D721Med (cell line): ENCODE data around the gene UBASH3A.

Experiments used
- DNase-seq: peaks from one replicate; pipeline ENCODE4 v3.0.0; 2011; ENCODE audit warnings: low spot score; ENCODE audit not compliant: insufficient read length
- FAIRE-seq: peaks from 2 replicates; lab custom pipeline; 2011; peaks lifted over from hg19 to GRCh38; lab: Jason Lieb, UNC
- TF ChIP-seq, protein P1 (sequence below): IDR thresholded peaks from 2 replicates; pipeline ENCODE4 v1.5.1; 2012; ENCODE audit warnings: mild to moderate bottlenecking, control low read depth; ENCODE audit not compliant: insufficient read depth; ENCODE audit errors: missing control alignments

UBASH3A gene

DNA sequence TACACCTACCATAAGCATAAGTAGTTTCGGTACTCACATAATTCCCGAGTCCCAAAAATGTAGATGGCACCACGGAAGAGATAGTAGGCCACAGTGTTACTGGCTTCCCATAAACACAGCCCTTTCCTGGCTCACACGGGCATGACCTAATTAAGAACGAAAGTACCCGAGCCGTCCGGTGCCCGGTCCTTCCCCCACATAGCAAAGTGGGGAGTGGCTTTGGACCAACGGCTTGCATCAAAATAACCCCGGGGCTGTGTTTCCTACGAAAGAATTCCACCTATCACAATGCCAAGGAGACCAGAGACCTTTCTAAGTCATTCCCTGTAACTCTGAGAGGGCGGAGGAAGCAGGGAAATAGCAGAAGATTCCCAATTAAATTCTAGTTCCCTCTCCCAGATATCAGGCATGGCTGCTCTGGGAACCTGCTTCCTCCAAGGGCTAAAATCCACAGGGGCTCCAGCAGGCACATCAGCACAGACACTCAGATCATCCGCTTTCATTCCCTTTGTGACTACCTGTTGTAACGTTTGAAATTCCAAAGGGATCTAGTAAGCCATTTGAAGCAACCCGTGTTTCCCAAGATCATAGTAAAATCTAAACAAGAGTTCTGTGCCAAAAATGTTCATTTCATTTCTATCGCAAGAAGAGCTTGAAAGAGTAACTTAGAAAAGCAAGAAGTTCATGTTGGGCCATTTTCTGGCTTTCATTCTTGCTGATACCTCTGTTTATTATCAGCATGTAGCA is 7.6 kb upstream of the UBASH3A start, which contains the start of gene TMPRSS3:
TSS of gene TMPRSS3 (minus strand) at position 148 of the 747 bp plus-strand sequence. CDS start 635 bp downstream, outside the sequence.
- TF ChIP-seq, protein P1, sequence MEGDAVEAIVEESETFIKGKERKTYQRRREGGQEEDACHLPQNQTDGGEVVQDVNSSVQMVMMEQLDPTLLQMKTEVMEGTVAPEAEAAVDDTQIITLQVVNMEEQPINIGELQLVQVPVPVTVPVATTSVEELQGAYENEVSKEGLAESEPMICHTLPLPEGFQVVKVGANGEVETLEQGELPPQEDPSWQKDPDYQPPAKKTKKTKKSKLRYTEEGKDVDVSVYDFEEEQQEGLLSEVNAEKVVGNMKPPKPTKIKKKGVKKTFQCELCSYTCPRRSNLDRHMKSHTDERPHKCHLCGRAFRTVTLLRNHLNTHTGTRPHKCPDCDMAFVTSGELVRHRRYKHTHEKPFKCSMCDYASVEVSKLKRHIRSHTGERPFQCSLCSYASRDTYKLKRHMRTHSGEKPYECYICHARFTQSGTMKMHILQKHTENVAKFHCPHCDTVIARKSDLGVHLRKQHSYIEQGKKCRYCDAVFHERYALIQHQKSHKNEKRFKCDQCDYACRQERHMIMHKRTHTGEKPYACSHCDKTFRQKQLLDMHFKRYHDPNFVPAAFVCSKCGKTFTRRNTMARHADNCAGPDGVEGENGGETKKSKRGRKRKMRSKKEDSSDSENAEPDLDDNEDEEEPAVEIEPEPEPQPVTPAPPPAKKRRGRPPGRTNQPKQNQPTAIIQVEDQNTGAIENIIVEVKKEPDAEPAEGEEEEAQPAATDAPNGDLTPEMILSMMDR, result no peak
- DNase-seq (no peak), FAIRE-seq (no peak)

DNA sequence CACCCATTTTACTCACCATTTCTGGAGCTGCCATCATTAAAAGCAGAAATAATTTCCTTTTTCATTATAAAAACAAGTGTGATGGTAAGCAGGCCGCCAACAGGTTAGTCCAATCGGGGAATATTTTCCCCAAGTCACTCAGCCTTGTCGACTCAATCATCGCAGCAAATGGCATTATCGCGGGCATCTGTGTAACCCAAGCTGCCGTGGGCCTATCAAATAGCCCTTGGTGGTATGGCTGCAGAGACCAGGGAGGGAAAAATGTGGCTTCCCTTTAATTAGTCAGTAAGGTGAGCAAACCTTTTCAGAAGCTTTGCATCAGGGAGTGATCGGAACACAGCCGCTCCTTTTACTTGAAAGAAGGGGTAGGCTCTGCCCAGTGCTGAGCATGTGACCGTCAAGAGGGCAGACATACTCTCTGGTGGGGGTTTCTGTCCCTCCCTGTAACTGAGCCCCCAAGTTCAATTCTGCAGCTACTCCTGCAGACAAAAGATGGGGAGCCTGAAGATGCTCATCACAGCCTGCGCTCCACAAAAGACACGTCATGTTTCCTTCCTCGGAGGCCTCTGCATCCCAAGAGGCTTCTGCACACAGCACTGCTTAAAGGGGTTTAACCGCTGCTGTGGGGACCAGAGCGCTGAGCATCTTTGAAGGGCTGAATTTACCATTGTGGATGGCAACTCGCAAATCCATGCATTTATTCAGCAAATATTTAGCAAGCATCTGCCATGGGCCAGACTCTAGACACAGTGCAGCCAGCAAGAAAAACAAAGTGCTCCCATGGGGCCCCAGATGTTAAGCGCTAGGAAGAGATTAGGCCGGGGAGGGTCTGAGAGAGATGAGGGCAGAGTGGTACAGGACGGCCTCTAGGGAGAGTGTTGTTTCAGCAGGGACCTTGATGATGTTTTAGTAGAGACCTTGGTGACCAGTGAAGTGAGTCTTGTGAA is 6.6 kb upstream of the UBASH3A start:
- no peak for FAIRE-seq
- TF ChIP-seq, protein P1, result no peak
- DNase-seq, result no peak

DNA sequence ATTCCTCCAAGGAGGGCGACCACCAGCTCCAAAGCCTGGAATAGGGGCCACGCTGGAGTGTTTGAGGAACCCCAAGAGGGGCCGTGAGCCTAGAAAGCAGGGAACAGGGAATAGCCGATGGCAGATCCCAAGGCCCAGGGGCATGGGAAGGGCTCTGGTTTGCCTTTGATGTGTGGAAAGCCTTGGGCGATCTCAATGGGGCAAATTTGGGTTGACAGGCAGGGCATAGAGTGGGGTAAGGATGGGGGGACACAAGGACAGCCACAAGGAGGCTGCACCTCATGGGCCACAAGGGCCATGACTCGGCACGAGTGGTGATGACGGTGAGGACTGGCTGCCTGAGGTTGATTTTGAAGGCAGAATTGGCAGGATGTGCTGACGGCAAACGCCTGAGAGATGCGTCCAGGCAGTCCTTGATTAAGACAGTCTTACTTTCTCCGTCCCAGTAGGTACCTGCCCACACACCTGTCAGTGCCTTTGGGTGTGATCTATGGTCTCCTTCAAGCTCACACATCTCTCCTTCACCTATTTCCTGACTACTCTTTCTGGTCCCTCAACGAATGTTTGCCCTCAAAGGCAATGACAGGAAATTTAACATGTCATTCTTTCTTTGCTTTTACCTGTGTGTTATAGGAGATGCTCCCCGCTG is 5.8 kb upstream of the UBASH3A start:
- DNase-seq, result no peak
- TF ChIP-seq, protein P1, result no peak
- FAIRE-seq, result no peak

DNA sequence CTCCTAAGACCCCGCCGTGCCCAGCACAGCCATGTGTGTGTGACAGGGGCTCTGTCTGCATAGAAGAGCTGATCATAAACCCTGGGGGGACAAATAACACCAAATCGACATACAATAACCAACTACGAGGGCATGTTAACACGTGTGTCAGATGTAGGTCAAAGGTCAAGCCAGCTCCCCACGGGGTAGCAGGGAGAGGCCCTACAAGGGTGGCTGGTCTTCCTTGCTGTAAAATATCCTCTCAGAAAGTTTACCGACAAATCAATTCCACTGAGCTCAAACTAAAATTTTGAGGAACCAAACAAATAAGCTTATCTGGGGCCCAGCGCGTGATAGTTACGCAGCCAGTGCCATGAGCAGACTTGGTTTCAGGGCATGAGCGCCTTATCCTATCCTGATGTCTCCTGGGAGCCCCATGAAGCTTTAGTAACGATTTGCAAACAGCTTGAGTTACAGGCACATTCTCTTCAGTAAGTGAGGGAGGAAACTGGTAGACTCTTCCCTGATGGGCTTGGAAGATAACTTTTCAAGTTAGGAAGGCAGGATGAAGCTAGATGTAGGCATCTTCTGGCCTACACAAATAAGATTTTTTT is 5.2 kb upstream of the UBASH3A start:
- no peak for DNase-seq
- TF ChIP-seq, protein P1, result no peak
- FAIRE-seq, result no peak

DNA sequence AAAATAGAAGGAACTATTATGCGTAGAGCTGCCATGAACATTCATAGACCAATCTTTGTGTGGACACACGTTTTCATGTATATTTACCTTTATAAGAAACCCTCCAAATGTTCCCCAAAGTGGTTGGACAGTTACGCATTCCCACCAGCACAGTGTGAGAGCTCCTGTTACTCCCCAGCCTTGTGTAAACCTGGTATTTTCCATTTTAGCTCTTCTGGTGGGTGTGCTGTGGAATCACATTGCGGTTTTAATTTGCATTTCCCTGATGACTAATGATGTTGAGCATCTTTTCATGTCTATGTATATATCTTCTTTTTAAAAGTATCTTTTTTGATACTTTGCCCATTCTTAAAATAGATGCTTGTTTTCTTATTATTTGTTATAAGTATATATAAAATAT is 3.2 kb upstream of the UBASH3A start:
- no peak for FAIRE-seq
- no peak for DNase-seq
- TF ChIP-seq, protein P1, result no peak

DNA sequence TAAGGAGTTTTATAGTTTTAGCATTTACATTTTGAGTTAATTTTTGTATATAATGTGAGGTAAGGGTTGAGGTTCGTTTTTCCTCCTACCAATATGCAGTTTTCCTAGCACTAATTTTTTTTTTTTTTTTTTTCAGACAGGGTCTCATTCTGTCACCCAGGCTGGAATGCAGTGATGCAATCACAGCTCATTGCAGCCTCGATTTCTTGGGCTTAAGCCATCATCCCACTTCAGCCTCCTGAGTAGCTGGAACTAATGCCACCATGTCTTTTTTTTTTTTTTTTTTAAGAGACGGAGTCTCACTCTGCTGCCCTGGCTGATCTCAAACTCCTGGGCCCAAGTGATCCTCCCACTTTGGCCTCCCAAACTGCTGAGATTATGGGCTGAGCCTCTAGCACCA is 2.5 kb upstream of the UBASH3A start:
- no peak for FAIRE-seq
- no peak for DNase-seq
- TF ChIP-seq, protein P1, result no peak
